HG03460 (cell line): ENCODE measurements around the gene TTC3.
"Not testable (repeated sequence)": the region's sequence is repeated elsewhere in the genome, so short reads cannot be mapped to it uniquely, and the experiment has no call there.

Source experiments
- ATAC-seq: cut with Tn5 transposase; IDR thresholded peaks from one replicate; pipeline ENCODE4 v1.9.1; 2021; ENCODE audit not compliant: unreplicated experiment

TTC3 gene

GRCh38 chr21:37087188-37087587 lies 14.1 kb downstream of the TTC3 start:
- ATAC-seq: no peak

- ATAC-seq: no peak
These were observed 15.2 kb downstream of the TTC3 start for GRCh38 chr21:37088186-37088735.

GRCh38 chr21:37093977-37094376 lies 20.9 kb downstream of the TTC3 start:
- no peak for ATAC-seq

- no peak for ATAC-seq
These were observed 22.8 kb downstream of the TTC3 start for GRCh38 chr21:37095821-37096220.

- ATAC-seq: no peak
These were observed 25.7 kb downstream of the TTC3 start for GRCh38 chr21:37098751-37099150.

- ATAC-seq: no peak
These were observed 27.3 kb downstream of the TTC3 start for GRCh38 chr21:37100316-37100715.

GRCh38 chr21:37101384-37101783 lies 28.3 kb downstream of the TTC3 start:
- no peak for ATAC-seq

- ATAC-seq: not testable (repeated sequence)
These were observed 29.7 kb downstream of the TTC3 start for GRCh38 chr21:37102746-37103145.

- no peak for ATAC-seq
These were observed 33.9 kb downstream of the TTC3 start for GRCh38 chr21:37106998-37107397.

- ATAC-seq: not testable (repeated sequence)
These were observed 38.0 kb downstream of the TTC3 start for GRCh38 chr21:37111029-37111428.

GRCh38 chr21:37114301-37114700 lies 41.2 kb downstream of the TTC3 start:
- ATAC-seq: not testable (repeated sequence)

- not testable (repeated sequence) for ATAC-seq
These were observed 43.4 kb downstream of the TTC3 start for GRCh38 chr21:37116459-37116858.

- ATAC-seq: no peak
These were observed 44.1 kb downstream of the TTC3 start for GRCh38 chr21:37117204-37117603.

- ATAC-seq: no peak
These were observed 45.3 kb downstream of the TTC3 start for GRCh38 chr21:37118187-37118826.

- ATAC-seq: no peak
These were observed 46.6 kb downstream of the TTC3 start for GRCh38 chr21:37119421-37120218.

GRCh38 chr21:37128076-37128475 lies 55.0 kb downstream of the TTC3 start:
- ATAC-seq: no peak

GRCh38 chr21:37130971-37131370 lies 57.9 kb downstream of the TTC3 start:
- ATAC-seq: no peak

GRCh38 chr21:37136261-37136660 lies 63.2 kb downstream of the TTC3 start:
- ATAC-seq: no peak

- ATAC-seq: no peak
These were observed 63.7 kb downstream of the TTC3 start for GRCh38 chr21:37136744-37137143.

- ATAC-seq: no peak
These were observed 66.1 kb downstream of the TTC3 start for GRCh38 chr21:37139154-37139553.

- ATAC-seq: no peak
These were observed 66.8 kb downstream of the TTC3 start for GRCh38 chr21:37139902-37140301.

GRCh38 chr21:37143392-37143791 lies 70.3 kb downstream of the TTC3 start:
- ATAC-seq: not testable (repeated sequence)
